ENCODE measurements around the gene GOLGA1.
"Not testable (repeated sequence)": the region's sequence is repeated elsewhere in the genome, so short reads cannot be mapped to it uniquely, and the experiment has no call there.

Gene GOLGA1

GRCh38 chr9:124932333-124932732 lies 8.6 kb downstream of the GOLGA1 start:
- H3K4me3 ChIP-seq (replicated peaks; ENCODE audit: insufficient read depth, low read length), result no peak overlapping the region
- peak in 1 of 2 experiments; percentile 37 for DNase-seq (ENCODE audit: low read depth in 1 of 2, low spot score in 1 of 2)
- H3K27me3 ChIP-seq (ENCODE audit: insufficient read depth, poor library complexity, severe bottlenecking), result no peaks in the 10 kb centered on the region
- no peak for TF ChIP-seq GABPA (IDR thresholded peaks at IDR 0.05; ENCODE audit: low read depth)
- TF ChIP-seq SPI1 (IDR thresholded peaks at IDR 0.05; ENCODE audit: borderline replicate concordance, low read depth), result peak; percentile 37; the same call in 1 of the 2 replicates
- no peak for TF ChIP-seq POLR2AphosphoS5 (IDR thresholded peaks at IDR 0.05; ENCODE audit: low read depth)
- no peak for TF ChIP-seq CTCF (IDR thresholded peaks at IDR 0.05; ENCODE audit: insufficient read depth, low read length)
- no peak for TF ChIP-seq REST (IDR thresholded peaks at IDR 0.05; ENCODE audit: insufficient replicate concordance, low read depth)
- no peak overlapping the region for H3K27ac ChIP-seq (replicated peaks)

- Histone ChIP-seq H3K4me3 (replicated peaks; ENCODE audit: insufficient read depth, low read length) (no peak overlapping the region), H3K27ac (replicated peaks) (no peak overlapping the region), H3K27me3 (ENCODE audit: insufficient read depth, poor library complexity, severe bottlenecking) (no peaks in the 10 kb centered on the region)
- DNase-seq (ENCODE audit: low read depth in 1 of 2, low spot score in 1 of 2), result no peak
- TF ChIP-seq CTCF (IDR thresholded peaks at IDR 0.05; ENCODE audit: insufficient read depth, low read length) (no peak), SPI1 (IDR thresholded peaks at IDR 0.05; ENCODE audit: borderline replicate concordance, low read depth) (no peak), REST (IDR thresholded peaks at IDR 0.05; ENCODE audit: insufficient replicate concordance, low read depth) (no peak), GABPA (IDR thresholded peaks at IDR 0.05; ENCODE audit: low read depth) (no peak), POLR2AphosphoS5 (IDR thresholded peaks at IDR 0.05; ENCODE audit: low read depth) (no peak)
Measured at GRCh38 chr9:124929464-124929863, 11.4 kb downstream of the GOLGA1 start.

GRCh38 chr9:124928116-124928515 lies 12.8 kb downstream of the GOLGA1 start:
- no peak for DNase-seq (ENCODE audit: low read depth in 1 of 2, low spot score in 1 of 2)
- TF ChIP-seq REST (IDR thresholded peaks at IDR 0.05; ENCODE audit: insufficient replicate concordance, low read depth) (no peak), SPI1 (IDR thresholded peaks at IDR 0.05; ENCODE audit: borderline replicate concordance, low read depth) (no peak)
- no peaks in the 10 kb centered on the region for H3K27me3 ChIP-seq (ENCODE audit: insufficient read depth, poor library complexity, severe bottlenecking)
- no peak overlapping the region for H3K4me3 ChIP-seq (replicated peaks; ENCODE audit: insufficient read depth, low read length)
- H3K27ac ChIP-seq (replicated peaks), result no peak overlapping the region

- H3K27ac ChIP-seq (replicated peaks); DNase-seq (ENCODE audit: low read depth in 1 of 2, low spot score in 1 of 2); H3K4me3 ChIP-seq (replicated peaks; ENCODE audit: insufficient read depth, low read length); H3K27me3 ChIP-seq (ENCODE audit: insufficient read depth, poor library complexity, severe bottlenecking): not testable (repeated sequence)
Measured at GRCh38 chr9:124920394-124920793, 20.5 kb downstream of the GOLGA1 start.

Measured in HL-60 (cell line).